Brain microvascular endothelial cell (primary cell): ENCODE data around the gene FXYD2.

Experiments used
- DNase-seq: peaks from one replicate; pipeline ENCODE4 v3.0.0-alpha.2; 2020
- H3K27ac ChIP-seq: fragments of 250-450 bp; sonication (Bioruptor Pico); 2 replicates; pipeline ENCODE4 v1.5.1; 2020; ENCODE audit warnings: mild to moderate bottlenecking, moderate library complexity
- H3K27me3 ChIP-seq: fragments of 250-450 bp; sonication (Bioruptor Pico); replicated peaks from 2 replicates; pipeline ENCODE4 v1.5.1; 2020; ENCODE audit warnings: mild to moderate bottlenecking
- H3K36me3 ChIP-seq: fragments of 250-450 bp; sonication (Bioruptor Pico); replicated peaks from 2 replicates; pipeline ENCODE4 v1.5.1; 2020; ENCODE audit warnings: mild to moderate bottlenecking
- H3K4me3 ChIP-seq: 2 replicates; pipeline ENCODE4 v1.5.1; 2011; ENCODE audit warnings: low read depth, mild to moderate bottlenecking, control low read depth, low read length, moderate library complexity
- in situ Hi-C: cut with HindIII; loops from 2 replicates; pipeline ENCODE4 v1.10.0; 2017; ENCODE audit warnings: low sequenced_read_pairs, low pct_ligation_motif_present
- TF ChIP-seq, protein P1 (sequence below): IDR thresholded peaks from 2 replicates; pipeline ENCODE4 v1.5.1; 2011; ENCODE audit warnings: low read depth, mild to moderate bottlenecking, moderate library complexity, low read length, control low read depth, inconsistent platforms; ENCODE audit errors: missing control alignments

The FXYD2 gene

DNA sequence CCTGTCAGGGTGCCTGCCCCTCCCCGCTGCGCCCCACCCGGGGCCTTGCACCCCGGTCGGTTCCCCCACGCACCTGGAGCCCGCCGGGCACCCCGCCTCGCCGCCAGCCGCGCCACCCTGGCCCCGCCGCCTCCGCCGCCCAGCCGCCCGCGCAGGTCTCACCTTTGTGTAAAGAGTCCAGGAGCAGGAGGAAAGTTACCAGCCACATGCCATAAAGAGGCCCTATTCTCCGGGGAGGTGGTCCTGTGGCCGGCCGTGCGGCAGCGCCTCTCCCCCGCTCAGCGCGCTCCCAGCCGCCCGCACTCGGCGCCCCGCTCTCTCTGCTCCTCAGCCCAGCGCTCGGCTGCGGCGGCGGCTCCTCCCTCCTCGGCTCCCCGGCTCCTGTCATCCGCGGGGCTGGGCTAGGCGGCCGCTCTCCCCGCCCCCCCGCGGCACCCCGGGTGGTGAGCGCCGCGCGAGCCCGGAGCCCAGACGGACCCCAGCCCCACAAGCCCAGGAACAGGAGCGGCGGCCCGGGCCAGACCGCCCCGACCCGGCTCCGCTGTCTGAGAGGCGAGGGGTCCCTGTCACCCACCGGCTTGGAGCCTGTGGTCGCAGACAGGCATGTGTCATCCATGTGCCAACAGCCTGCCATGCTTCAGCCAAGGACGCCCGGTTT is 27.5 kb downstream of the FXYD2 start, which contains the start of gene DSCAML1:
Gene DSCAML1 (minus strand): TSS at position 345 of the 658 bp plus-strand sequence. CDS start 137 bp downstream, at position 208.
- DNase-seq, result no peak
- Histone ChIP-seq H3K36me3 (no peaks in the 10 kb centered on the region), H3K4me3 (no peak within 1 kb of the TSS), H3K27ac (no peak within 1 kb of the TSS), H3K27me3 (peaks cover 59% of the 10 kb centered on the region)
- in situ Hi-C loops, result no loop called here
- TF ChIP-seq, protein P1, sequence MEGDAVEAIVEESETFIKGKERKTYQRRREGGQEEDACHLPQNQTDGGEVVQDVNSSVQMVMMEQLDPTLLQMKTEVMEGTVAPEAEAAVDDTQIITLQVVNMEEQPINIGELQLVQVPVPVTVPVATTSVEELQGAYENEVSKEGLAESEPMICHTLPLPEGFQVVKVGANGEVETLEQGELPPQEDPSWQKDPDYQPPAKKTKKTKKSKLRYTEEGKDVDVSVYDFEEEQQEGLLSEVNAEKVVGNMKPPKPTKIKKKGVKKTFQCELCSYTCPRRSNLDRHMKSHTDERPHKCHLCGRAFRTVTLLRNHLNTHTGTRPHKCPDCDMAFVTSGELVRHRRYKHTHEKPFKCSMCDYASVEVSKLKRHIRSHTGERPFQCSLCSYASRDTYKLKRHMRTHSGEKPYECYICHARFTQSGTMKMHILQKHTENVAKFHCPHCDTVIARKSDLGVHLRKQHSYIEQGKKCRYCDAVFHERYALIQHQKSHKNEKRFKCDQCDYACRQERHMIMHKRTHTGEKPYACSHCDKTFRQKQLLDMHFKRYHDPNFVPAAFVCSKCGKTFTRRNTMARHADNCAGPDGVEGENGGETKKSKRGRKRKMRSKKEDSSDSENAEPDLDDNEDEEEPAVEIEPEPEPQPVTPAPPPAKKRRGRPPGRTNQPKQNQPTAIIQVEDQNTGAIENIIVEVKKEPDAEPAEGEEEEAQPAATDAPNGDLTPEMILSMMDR, result no peak

DNA sequence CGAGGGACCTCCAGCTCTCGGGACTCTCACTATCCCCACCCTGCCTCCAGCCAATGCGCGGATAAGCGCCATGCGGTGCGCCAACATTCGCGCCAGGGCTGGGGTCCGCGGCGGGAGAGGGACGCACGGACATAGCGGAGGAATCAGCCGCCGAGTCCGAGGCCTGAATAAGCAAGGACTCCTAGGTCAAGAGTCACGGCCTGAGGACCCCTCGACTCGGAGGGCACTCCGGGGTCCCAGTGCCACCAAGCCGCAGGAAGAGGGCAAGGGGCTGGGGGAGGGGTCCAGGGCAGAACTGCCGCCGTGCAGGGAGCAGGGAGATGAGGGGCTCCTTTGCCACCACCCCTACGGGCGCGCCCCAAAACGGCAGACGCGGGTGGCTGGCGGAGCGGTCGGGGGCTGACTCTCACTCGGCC is 28.1 kb downstream of the FXYD2 start:
- DNase-seq, result no peak
- H3K27ac ChIP-seq, result no peak overlapping the region
- no peak overlapping the region for H3K4me3 ChIP-seq
- in situ Hi-C loops, result no loop called here
- TF ChIP-seq, protein P1, result no peak
- H3K27me3 ChIP-seq, result peaks cover 59% of the 10 kb centered on the region
- H3K36me3 ChIP-seq, result no peaks in the 10 kb centered on the region

DNA sequence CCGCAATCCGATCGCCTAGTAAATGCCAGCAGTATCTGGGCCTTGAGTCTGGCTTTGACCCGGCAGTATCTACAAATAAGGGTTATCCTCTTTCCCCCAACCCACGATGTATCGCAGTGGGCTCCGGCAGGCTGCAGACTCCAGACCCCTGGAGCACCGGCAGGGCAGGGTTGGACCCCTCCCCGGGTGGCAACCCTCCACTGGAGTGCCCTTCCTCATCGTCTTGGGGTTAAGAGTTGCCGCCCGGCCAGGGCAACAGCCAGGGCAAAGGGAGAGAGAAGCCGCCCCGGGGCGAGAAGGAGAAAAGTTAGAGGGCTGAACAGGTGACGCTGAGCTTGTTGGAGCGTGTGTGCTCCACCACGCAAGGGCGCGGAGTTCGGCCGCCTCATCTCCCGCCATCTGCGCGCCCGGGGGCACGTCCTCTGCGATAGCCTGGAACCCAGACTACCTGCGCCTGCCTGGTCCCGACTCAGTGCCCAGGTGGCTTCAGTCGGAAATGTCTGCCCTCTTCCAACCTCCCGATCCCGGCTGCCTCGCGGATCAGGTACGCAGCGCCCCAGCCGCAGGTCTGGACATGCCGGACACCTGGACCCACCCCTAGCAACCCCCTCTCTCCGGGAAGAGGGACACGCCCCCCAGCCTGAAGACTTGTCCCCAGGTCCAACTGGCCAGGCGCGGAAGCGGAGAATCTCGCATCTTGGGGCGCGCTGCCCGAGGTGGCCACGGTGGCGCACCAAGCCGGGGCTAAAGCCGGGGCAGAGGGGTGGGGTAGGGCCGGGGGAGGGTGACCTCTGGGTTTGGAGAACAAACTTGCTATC is 28.7 kb downstream of the FXYD2 start:
- DNase-seq, result no peak
- Histone ChIP-seq H3K4me3 (no peak overlapping the region), H3K27me3 (peaks cover 59% of the 10 kb centered on the region), H3K27ac (no peak overlapping the region), H3K36me3 (no peaks in the 10 kb centered on the region)
- TF ChIP-seq, protein P1, result no peak
- in situ Hi-C loops, result no loop called here

DNA sequence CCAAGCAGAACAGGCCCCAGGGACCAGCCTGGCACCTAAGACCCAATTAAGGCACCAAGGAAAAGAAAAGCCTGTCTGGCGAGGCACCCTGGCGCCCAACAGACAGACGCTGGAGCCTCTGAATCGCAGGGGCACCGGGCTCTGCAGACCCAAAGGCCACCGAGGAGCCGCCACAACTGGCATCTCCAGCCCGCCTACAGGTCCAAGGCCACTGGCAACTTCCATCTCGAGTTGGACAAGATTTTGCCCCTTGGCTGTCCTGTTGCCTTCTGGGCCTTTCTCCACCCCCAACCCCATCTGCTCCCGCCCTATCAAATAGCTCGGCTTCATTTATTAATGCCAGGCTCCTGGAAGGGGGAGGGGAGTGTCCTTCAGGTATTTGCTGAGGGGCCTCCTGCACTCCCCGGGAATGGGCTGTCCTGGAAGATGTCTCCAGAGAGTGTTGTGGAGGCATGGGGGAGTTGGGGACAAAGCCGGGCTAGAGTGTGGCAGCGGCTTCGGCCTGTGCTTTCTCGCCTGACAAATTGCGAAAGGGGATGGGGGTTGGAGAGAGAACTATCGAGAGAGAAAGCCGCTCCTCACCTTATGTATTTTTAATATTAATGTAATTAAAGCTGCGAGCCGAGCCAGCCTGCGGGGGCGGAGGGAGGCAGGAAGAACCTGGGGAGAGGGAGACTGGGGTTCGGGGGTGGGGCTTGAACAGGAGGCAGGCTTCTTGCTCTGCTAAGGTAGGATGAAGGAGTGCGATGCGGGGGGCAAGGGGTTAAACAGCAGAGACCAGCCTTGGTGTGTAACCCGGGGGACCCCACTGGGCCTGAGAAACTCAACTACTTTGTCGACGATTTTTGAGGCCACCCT is 29.5 kb downstream of the FXYD2 start:
- Histone ChIP-seq H3K27me3 (peaks cover 57% of the 10 kb centered on the region), H3K36me3 (no peaks in the 10 kb centered on the region), H3K27ac (no peak overlapping the region), H3K4me3 (no peak overlapping the region)
- no peak for DNase-seq
- TF ChIP-seq, protein P1, result no peak
- in situ Hi-C loops, result no loop called here

DNA sequence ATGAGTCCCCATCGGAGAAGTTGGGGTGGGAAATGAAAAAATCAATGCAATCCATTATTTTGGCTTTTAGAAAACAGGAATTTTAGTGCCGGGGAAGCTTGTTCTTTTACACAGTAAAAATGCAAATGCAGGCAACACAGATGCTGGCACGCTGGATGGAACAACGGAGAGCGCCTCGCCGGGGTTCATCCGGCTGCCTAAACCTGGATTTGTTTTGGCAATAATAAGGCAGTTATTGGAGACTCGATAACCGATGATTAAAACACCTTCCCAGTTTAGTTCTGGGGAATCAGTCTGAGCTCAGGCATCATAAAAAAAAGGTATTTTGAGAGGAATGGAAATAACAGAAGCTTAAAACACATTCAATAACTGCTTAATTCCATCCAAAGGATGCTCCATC is 30.4 kb downstream of the FXYD2 start:
- Histone ChIP-seq H3K4me3 (no peak overlapping the region), H3K36me3 (no peaks in the 10 kb centered on the region), H3K27me3 (peaks cover 50% of the 10 kb centered on the region), H3K27ac (no peak overlapping the region)
- no peak for DNase-seq
- in situ Hi-C loops, result no loop called here
- TF ChIP-seq, protein P1, result no peak
